T-helper 2 cell (primary cell): ENCODE data around the gene SMIM17.

Source experiments
- DNase-seq, 5 experiments: peaks; one replicate each; pipeline versions ENCODE4 v3.0.0 to v3.0.0-alpha.2; 2012 to 2022
- total RNA-seq, 2 donors: gene quantifications; one replicate each; lab custom pipeline; 2026; lab: John Stamatoyannopoulos, UW

Gene SMIM17
- 0 to 0.07 reads per million in 2 donors for total RNA-seq

DNA sequence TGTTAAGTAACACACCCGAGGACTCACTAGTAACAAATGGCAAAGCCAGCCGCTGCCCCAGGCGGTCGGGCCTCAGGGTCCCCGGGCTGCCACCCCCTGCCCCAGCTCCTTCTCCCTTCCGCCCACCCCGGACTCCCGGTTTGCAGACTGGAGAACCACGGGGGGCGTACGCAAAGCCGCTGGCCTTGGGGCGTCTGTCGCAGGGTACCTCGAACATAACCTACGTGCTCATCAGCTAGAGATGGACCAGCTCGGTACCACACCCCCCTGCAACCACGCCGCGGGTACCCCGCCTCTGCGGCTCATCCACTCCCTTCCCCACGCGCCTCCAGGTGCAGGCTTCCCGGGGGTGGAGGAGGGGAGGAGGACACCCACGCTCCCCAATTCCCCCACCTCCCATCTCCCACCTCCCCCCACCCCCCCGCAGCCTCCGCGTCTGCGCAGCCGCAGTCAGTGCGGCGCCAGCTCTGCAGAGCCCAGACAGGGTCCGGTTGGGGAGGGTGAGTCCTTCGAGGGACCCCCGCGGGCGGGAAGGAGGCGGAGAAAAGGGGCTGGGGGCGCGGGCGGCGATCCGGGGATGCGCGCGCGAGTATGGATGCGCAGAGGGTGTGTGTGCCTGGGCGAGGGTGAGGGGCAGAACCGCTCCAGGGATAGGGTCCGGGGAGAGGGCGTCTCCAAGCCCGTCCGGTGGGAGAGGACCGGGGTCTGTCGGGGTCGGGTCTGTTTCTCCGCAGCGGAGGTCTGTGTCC is at the start of gene SMIM17:
Gene SMIM17 (plus strand): TSS at position 449 of the 749 bp plus-strand sequence. CDS start 2,509 bp downstream, outside the sequence.
- no peak for DNase-seq

DNA sequence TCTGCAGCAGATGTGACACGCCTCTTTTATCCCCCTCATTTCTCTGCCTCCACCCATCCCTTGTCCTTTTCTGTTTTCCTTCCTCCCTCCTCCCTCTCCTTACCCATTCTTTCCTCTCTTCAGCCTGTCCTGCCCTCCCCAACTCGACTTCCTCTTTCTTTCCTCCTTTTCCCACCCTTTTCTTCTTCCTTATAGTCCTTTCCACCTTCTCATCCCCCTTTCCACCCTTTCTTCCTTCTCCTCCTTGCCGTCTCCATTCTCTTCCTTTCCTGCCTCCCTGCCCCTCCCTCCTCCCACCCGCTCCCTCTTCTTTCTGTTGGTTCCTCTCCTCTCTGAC is 48.5 kb upstream of the SMIM17 start:
- DNase-seq = no peak

DNA sequence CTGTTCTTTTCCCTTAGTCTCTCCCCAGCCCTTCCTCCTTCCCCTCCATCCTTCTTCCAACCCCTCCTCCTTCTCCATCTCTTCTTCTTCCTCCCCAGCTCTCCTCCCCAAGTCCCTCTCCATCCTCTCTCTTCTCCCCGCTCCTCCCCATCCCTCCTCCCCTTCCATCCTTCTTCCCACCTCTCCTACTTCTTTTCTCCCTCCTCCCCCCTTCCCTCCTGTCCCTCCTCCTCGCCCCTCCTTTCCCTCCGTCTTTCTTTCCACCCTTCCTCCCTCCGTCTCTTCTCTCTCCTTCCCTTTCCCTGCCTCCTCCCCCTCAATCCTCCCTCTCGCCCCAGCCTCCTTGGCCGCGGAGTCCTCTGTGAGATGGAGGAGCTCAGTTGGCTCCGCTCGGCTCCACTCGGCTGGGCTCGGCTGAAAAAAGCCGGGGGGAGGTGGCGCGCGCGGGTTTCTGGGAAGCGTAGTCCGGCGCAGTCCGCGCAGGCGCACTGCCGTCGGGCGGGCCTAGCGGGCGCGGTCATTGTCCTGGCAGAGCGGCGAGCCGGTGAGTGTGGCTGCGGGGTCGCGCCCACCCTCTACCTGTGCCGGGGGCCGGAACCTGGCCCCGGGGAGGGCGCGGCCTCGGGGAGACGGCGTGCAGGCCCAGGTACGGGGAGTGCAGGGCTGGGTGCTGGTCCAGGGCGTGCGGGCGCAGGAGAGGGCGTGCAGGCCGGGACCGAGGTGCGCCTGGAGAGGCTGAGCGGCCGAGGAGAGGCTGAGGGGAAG is 48.0 kb upstream of the SMIM17 start, which contains the start of gene ZNF71:
Gene ZNF71 (plus strand): TSS at position 520 of the 765 bp plus-strand sequence. CDS start 6,257 bp downstream, outside the sequence.
- peak; percentile 64 to 89 (median 80) for DNase-seq

DNA sequence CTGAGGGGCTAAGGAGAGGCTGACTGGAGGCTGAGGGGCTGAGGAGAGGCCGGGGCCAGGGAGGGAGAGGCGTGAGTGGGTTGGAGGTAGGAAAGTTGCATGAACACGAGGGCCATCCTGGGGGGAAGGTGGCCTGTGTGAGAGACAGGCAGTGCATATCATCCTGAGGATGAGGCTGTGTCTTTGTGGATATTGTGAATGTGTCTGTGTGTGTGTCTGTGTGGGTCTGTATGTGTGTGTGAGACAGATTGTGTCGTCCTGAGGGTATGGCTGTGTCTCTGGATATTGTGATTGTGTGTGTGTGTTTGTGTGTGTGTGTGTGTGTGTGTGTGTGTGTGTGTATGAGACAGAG is 47.4 kb upstream of the SMIM17 start:
- no peak for DNase-seq

DNA sequence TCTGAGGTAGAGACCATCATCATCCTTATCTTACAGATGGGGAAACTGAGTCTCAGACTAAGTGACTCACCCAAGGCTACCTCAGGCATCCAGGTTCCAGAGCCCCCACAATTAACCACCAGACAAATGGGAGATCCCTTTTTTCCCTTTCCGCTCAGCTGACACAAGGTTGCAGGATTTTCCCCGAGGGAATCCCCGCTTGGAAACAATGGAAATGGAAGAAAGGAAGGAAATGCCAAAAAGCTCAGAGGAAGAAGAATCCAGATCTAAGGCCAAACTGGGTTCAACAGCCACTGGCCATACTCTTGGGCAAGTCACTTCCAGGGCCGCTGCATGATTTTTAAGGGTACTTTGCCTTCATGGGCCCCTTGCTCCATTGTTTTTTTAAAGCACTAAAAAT is 46.3 kb upstream of the SMIM17 start:
- no peak for DNase-seq

DNA sequence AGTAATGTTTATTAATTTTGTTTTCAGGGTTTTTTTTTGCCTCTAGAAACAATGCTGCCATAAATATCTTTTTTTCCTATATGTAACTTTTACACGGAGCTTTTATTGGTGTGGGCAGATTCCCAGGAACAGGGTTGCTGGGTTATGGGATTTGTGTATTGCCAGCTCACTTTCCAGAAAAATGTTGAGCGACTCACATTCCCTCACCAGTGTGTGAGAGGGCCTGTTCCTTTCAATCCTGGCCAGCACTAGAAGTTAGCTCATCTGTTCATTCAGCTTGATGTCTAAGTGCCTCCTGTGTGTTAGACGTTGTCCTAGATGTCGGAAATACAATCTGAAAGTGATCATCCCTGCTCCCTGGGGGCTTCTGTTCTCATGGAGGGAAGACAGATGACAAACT is 45.3 kb upstream of the SMIM17 start:
- no peak for DNase-seq

DNA sequence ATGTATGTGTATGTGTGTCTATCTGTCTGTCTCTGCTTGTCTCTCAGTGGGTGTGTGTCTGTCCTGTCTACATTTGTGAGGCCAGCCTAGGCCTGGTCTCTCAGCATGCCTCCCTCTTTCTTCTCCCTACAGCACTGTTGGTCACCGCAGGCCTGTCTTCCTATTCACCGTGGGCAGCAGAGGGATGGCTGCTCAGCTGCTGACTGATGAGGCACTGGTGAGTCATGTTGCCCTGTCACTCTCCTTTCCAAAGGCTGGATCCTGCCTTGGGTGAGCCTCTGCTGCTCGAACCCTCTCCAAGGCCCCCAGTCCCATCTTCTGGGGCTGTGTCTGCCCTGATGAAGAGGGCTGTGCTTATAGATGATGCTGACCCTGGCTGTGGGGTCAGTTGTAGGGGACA is 41.6 kb upstream of the SMIM17 start:
- DNase-seq = no peak

DNA sequence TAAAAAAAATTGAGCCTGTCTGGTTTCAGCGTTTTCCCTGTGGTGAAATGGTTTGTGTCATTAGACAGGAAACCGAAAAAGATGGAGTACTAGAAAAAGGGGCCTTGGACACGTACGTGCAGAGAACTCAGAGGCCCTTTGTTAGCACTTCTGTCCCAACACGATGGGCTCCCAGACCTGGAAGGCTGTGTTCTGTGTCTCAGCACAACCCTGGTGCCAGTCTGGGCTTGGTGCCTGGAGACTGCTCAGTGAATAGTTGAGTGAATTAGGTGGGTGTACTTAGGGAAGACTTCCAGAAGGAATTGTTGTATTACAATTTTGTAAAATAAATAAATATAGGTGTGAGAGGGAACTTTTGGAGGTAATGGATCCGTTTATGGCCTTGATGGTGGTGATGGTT is 39.1 kb upstream of the SMIM17 start:
- no peak for DNase-seq

DNA sequence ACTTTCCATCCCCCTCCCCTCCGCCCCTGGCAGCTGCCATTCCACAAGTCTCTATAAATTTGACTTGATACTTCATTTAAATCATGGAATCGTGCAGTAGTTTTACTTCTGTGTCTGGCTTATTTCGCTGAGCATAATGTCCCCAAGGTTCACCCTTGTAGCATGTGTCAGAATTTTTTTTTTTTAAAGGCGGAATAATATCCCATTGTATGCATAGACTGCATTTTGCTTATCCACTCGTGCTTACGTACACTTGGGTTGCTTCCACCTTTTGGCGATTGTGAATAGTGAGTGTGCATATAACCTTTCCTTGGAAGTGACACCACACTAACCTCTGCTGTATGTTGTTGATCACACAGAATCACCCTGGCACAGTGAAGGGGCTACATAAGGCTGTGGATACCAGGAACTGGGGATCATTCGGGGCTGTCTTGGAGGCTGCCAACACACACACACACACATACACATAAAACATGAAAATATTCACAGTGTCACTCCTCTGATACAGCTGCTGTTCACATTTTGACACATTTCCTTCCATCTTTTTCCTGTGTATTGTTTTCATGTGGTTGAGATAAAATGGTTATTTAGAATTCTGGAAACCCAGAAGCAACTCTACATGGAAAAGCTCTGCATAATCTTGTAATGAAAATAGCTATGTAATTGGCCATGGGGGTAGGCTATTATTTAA is 34.5 kb upstream of the SMIM17 start:
- DNase-seq = no peak

DNA sequence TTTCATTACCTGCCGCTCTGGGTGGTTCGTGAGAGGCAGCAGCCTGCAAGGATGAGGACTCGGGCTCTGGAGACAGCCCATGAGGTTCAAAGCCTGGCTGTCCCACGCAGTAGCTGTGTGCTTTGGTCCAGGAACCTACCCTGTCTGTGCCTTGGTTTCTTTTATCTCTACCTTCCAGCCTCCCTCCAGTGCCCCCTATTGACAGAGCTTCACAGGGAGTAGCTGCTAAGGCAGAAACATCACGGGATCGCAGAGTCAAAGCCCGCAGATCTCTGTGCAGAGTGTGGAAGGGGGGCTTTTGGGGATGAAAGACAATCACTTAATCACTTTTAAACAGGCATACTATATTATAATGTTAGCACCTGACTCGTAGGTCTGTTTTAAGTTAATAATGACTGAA is 31.7 kb upstream of the SMIM17 start:
- DNase-seq = no peak

DNA sequence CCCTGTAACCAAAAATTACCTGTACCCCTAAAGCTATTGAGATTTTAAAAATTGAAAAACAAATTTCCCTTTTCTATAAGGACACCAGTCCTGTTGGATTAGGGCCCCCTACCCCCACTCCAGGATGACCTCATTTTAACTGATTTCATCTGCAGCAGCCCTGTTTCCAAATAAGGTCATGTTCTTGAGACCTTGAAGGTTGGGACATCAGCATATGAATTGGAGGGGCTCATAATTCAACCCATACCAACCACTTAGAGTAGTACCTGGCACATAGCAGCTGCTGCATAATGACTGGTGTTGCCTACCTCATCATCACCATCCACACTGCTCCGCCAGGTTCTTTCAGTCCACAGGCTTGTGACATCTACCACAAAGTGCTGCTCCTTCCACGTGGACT is 30.2 kb upstream of the SMIM17 start:
- no peak for DNase-seq

DNA sequence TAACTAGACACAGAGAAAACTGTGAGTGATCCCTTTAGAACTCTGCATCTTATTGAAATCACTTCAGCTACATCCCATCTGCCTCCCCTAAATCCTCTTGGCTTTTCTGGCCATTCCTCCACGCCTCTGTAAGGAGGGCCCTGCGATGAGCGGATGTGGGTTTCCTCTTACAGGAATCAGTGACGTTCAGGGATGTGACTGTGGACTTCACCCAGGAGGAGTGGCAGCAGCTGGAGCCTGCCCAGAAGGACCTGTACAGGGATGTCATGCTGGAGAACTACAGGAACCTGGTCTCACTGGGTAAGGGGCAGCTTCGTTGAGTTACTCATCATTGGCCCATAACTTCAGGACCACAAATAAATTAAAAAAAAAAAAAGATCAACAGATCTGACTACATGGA is 29.3 kb upstream of the SMIM17 start:
- no peak for DNase-seq

DNA sequence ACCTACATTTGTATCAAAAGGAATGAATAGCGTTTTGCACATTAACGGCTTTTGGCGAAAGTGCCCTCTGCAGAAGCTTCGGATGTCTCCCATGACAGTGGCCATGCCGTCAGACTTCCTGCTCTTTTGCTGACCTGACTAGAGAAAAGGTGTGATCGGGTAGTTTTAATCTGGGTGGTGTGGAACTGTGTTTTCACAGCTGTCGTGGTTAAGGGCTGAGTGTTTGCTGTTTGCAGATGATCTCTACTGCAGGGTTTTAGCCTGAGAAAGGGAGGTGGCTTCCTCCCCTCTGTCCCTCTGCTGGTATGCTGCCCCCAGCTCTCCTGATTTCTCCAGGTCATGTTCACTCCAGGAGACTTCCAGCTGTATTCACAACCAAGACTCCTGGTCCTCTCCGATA is 25.4 kb upstream of the SMIM17 start:
- no peak for DNase-seq

DNA sequence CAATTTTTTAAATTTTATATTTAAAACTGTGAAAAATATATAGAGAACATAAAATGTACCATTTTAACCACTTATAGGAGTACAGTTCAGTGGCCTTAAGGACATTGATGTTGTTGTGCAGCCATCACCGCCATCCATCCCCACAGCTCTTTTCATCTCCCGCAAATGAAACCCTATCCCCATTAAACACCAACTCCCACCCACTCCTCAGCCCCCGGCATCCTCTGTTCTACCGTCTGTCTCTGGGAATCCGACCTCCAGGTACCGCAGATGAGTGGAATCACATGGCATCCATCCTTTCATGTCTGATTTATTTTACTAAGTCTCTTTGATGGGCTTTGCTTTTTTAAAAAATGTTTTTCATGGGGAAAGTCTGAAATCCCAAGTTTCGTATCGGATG is 23.8 kb upstream of the SMIM17 start:
- no peak for DNase-seq

DNA sequence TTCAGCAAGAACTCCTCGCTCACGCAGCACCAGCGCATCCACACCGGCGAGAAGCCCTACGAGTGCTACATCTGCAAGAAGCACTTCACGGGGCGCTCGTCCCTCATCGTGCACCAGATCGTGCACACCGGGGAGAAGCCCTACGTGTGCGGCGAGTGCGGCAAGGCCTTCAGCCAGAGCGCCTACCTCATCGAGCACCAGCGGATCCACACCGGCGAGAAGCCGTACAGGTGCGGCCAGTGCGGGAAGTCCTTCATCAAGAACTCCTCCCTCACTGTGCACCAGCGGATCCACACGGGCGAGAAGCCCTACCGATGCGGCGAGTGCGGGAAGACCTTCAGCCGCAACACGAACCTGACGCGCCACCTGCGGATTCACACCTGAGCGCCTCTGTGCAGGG is 20.6 kb upstream of the SMIM17 start:
- no peak for DNase-seq

DNA sequence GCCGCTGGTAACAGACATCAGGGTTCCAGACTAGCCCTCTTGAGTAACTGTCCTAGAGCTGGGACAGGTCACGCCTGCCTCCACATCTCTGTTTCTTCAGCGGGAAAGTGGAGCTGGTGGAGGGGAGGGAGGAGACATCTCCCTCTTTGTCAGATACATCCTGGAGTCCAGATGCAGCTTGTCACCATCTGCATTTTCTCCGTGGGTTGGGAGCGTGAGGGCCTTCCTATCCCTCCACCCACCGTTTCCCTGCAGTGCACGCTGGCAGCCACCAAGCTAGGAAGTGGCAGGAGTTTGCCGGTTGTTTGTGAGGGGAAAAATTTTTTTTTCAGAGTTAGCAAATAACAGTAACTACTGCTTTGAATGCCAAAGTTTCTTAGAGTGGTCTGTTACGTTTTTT is 20.0 kb upstream of the SMIM17 start:
- DNase-seq = no peak

DNA sequence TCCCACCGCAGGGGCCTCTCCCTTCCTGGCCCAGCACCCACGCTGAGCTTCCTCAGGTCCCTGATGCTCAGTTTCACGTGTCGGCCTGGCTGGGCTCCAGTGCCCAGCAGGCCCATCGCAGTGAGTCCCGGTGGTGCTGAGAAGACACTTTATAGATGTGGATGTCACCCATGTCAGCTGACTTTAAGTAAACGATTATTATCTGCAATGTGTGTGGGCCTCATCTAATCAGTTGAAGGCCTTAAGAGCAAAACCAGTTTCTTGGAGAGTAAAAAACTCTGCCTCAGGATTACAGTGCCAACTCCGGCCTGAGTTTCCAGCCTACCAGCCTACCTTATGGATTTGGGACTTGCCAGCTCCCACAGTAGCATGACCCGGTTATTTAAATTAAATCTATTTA is 17.3 kb upstream of the SMIM17 start:
- DNase-seq = no peak

DNA sequence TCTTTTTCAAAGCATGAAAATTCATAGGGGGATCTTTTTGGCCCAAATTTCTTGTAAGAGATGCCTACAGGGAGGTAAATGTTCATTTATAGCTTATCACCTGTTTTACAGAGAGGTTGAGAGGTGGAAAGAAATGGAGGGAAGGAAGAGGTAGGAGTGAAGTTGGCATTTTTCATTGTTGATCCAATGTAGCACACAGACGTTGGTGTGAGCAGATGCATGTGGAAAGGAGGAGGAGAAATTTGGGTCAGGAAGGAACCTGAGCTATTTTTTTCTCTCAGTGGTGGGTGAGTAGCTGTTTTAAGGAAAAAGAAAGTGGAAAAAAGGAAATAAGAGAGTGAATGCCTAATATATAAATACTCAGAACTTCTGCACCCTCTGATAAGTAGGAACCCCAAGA is 9.9 kb upstream of the SMIM17 start:
- no peak for DNase-seq

DNA sequence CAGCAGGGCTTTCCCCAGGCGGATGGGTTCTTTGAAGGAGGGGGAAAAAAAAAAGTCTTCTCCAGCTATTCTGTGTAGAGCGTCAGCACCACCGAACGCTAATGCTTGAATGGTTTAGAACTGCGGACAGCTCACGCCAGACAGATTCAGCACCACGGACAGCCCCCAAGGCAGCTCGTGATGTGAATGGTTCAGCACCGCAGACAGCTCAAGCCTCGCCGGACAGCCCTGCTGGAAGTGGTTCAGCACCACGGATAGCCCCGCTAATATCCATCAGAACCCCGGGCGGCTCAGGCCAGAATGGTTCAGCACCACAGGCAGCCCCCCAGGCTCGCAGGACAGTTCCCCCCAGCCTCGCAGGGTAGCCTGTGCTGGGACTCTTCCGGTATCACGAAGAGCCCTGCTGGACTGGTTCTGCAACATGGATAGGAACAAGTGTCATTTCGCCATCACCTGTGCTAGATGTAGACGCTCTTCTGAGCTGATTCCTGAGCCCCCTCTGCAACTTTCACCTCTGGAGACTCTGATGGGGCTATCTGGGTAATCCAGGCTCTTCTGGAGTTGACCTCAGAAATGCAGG is 4.9 kb upstream of the SMIM17 start:
- peak in 1 of 5 experiments; percentile 58 for DNase-seq

DNA sequence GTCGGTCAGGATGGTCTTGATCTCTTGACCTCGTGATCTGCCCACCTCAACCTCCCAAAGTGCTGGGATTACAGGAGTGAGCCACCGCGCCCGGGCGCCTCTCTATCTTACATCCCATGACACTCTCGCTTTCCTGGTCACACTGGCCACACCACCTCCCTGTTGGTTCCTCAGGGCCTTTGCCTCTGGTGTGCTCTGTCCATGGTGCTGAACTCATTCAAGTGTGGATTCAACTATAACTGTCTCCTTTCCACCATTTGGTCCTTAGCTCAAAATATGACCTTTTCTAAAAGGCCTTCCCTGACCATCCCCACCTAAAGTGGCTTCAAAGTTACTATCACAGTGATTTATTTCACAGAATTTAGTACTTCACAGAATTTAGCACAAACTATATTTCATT is 3.7 kb upstream of the SMIM17 start:
- DNase-seq = no peak

DNA sequence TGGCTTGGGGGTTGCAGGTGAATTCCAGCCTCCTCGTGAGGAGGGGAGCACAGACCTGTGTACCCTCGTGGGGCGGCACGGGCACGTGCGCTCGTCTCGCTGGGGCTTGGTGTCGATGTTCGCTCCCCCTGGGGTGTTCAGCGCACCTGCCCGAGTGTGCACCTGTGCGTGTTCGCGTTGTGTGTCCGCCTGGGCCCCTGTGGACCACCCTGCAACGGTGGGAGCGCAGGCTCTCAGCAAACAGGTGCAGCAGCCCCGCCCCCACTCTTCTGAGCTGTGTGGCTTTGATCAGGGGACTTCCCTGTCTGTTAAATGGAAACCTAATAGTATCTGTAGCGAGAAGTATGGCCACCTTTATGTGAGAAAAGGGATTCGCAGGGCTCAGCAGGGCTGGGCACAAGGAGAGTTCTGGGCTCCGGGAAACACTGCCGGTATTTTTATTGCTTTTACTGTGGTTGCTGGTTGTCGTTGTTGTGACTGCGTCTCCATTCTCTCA is 549 bp downstream of the SMIM17 start:
- no peak for DNase-seq

DNA sequence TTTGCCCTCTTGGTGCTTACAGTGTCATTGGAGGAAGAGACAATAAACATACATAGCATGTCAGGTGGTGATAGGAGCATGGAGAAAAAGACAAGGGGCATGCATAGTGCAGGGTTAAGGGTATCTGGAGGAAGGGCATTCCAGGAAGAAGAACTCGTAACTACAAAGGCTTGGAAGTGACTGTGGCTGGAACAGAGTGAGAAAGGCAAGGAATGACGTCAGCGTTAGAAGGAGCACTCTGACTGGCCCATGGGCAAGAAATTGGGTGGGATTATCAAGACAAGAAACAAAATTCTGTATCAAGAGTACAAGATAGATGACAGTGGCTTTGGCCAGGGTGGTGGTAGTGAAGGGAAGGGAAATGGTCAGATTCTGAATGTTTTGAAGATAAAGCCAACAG is 11.2 kb downstream of the SMIM17 start:
- DNase-seq = no peak
